Measurements from ENCODE around the gene SLC34A1. TPM values are rescaled to one million over a fixed set of nuclear protein-coding genes. Genes with fewer than 3 reads are reported as not detected.
A peak's percentile ranks its signal among the peaks of the same experiment; 100 is the strongest.
"Not testable (repeated sequence)": the region's sequence is repeated elsewhere in the genome, so short reads cannot be mapped to it uniquely, and the experiment has no call there.

Gene SLC34A1
- total RNA-seq, 4 donors from 2014 or later, result 0.12 TPM; not detected in 3

DNA sequence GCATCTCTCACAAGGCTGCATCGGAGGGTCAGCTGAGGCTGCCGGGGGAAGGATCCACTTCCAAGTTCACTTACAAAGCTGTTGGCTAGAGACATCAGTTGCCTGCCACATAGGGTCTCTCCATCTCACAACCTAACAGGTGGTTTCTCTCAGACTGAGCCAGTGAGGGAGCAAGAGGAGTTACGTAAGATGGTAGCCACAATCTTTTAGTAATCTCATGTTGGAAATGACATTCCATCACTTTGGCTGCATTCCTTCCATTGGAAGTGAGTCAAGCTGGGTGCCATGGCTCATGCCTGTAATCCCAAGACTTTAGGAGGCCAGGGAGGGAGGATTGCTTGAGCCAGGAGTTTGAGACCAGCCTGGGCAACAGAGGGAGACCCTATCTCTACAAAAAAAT is 34.8 kb downstream of the SLC34A1 start:
- Histone ChIP-seq H3K9me3 (no peaks in the 10 kb centered on the region), H3K36me3 (no peaks in the 10 kb centered on the region), H3K27ac (no peak overlapping the region), H3K4me3 (no peak overlapping the region), H3K27me3 (no peaks in the 10 kb centered on the region), H3K4me1 (peaks cover 0 to 6% (median 0%) of the 10 kb centered on the region in 3 donors)
- 50% methylated on average over 2 of the region's 3 CpGs; no CpG with 5 or more reads in 1 of the 2 donors for WGBS, 2 donors (ENCODE audit: low coverage in 1 of 2)
- TF ChIP-seq POLR2AphosphoS5 (IDR thresholded peaks at IDR 0.05), result no peak
- ATAC-seq, result peak; percentile 41

- 63 to 83% methylated on average over 5 to 7 of the region's 7 CpGs for WGBS, 2 donors (ENCODE audit: low coverage in 1 of 2)
Observed at GRCh38 chr5:177420472-177420871, 36.2 kb downstream of the SLC34A1 start.

GRCh38 chr5:177421062-177421798 is 37.0 kb downstream of the SLC34A1 start:
- no peaks in the 10 kb centered on the region for H3K9me3 ChIP-seq
- no peak overlapping the region for H3K27ac ChIP-seq
- H3K4me1 ChIP-seq, result peaks cover 0 to 14% (median 0%) of the 10 kb centered on the region in 3 donors
- no peak overlapping the region for H3K4me3 ChIP-seq
- no peak for ATAC-seq
- no peaks in the 10 kb centered on the region for H3K27me3 ChIP-seq
- WGBS, 2 donors (ENCODE audit: low coverage in 1 of 2), result 37 to 79% methylated on average over 2 to 6 of the region's 6 CpGs
- TF ChIP-seq POLR2A (IDR thresholded peaks at IDR 0.05) (no peak), CTCF (IDR thresholded peaks at IDR 0.05) (no peak), POLR2AphosphoS5 (IDR thresholded peaks at IDR 0.05) (no peak), EP300 (IDR thresholded peaks at IDR 0.05) (no peak)
- no peaks in the 10 kb centered on the region for H3K36me3 ChIP-seq

More at GRCh38 chr5:177420472-177420871, 36.2 kb downstream of the SLC34A1 start:
- H3K4me1 ChIP-seq, result peaks cover 0 to 11% (median 0%) of the 10 kb centered on the region in 3 donors
- ATAC-seq, H3K9me3 ChIP-seq, H3K4me3 ChIP-seq, H3K36me3 ChIP-seq, H3K27ac ChIP-seq, H3K27me3 ChIP-seq: not testable (repeated sequence)

GRCh38 chr5:177423671-177424070 is 39.4 kb downstream of the SLC34A1 start:
- H3K36me3 ChIP-seq, result no peaks in the 10 kb centered on the region

DNA sequence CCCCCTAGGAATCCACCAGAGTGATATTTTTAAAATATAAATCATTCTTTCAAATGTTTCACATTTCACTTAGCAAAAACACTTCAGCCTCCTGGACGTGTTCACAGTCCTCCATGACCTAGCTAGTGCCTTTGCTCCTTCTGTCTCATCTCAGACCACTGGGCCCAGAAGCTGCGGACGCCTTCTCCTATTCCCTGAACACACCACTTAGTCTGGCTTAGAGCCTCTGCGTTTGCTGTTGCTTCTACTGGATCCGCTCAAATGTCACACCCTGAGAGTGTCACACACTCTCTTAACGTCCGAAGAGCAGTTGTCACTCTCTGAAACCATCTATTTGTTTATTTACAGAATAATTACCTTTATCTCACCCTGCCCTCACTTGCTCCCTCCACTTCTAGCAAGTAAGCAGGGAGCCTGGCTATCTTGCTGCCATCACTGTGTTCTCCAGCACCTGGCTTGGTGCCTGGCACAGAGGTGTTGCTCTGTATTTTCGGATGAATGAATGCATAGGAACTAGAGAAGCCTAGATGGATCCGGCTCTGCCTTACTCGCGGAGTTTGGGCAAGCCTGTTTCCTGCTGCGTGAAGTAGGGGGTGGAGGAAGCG is 41.1 kb downstream of the SLC34A1 start:
- Histone ChIP-seq H3K4me3 (peak overlapping the region; percentile 16 to 58), H3K27ac (peak overlapping the region; percentile 27 to 94 (median 90))
- 47 to 60% methylated on average over 10 to 11 of the region's 13 CpGs for WGBS, 2 donors (ENCODE audit: low coverage in 1 of 2)

More at GRCh38 chr5:177423671-177424070, 39.4 kb downstream of the SLC34A1 start:
- Histone ChIP-seq H3K9me3 (no peaks in the 10 kb centered on the region), H3K27me3 (no peaks in the 10 kb centered on the region), H3K4me1 (peaks cover 0 to 26% (median 14%) of the 10 kb centered on the region in 3 donors), H3K4me3 (no peak overlapping the region), H3K27ac (no peak overlapping the region)
- no peak for ATAC-seq
- WGBS, 2 donors (ENCODE audit: low coverage in 1 of 2), result 75 to 88% methylated on average over 1 to 2 of the region's 2 CpGs
- no peak for TF ChIP-seq EP300 (IDR thresholded peaks at IDR 0.05)
- no peak for TF ChIP-seq POLR2A (IDR thresholded peaks at IDR 0.05)
- no peak for TF ChIP-seq CTCF (IDR thresholded peaks at IDR 0.05)
- no peak for TF ChIP-seq POLR2AphosphoS5 (IDR thresholded peaks at IDR 0.05)

More for the DNA sequence above, 41.1 kb downstream of the SLC34A1 start:
- H3K9me3 ChIP-seq, result no peaks in the 10 kb centered on the region
- H3K36me3 ChIP-seq, result peaks cover 0 to 4% of the 10 kb centered on the region in 2 donors
- ATAC-seq, result no peak
- TF ChIP-seq EP300 (IDR thresholded peaks at IDR 0.05), result no peak
- TF ChIP-seq POLR2AphosphoS5 (IDR thresholded peaks at IDR 0.05), result no peak
- no peak for TF ChIP-seq CTCF (IDR thresholded peaks at IDR 0.05)
- no peak for TF ChIP-seq POLR2A (IDR thresholded peaks at IDR 0.05)
- peaks cover 0 to 41% (median 14%) of the 10 kb centered on the region in 3 donors for H3K4me1 ChIP-seq
- no peaks in the 10 kb centered on the region for H3K27me3 ChIP-seq

Measured in gastroesophageal sphincter (tissue), 4 donors.